Mesenteric fat pad (tissue), 1 donor: Measurements from ENCODE around the gene PSPH. TPM values are rescaled to one million over a fixed set of nuclear protein-coding genes. Genes with fewer than 3 reads are reported as not detected.
"Not testable (repeated sequence)": the region's sequence is repeated elsewhere in the genome, so short reads cannot be mapped to it uniquely, and the experiment has no call there.

ENCODE experiments used
- DNase-seq: peaks from one replicate; pipeline ENCODE4 v3.0.0-alpha.2; 2020; ENCODE audit warnings: low spot score
- total RNA-seq: library from RNA; stranded (reverse); fragmentation: NEBNext Ultra II Directional; extraction: Animal tissue kit (Norgen Biotek cat#: 25700); gene quantifications from one replicate; pipeline ENCODE4 v1.2.1, GENCODE V29; 2021
- donor health status: DM: yes; HTN: yes; CAD: no.

The PSPH gene
- total RNA-seq, 1 donor from 2014 or later, result 7.5 TPM

GRCh38 chr7:56063500-56063881 lies 12.2 kb upstream of the PSPH start:
- DNase-seq, result no peak

GRCh38 chr7:56062382-56062781 lies 11.1 kb upstream of the PSPH start:
- no peak for DNase-seq

GRCh38 chr7:56053993-56054392 lies 2.7 kb upstream of the PSPH start:
- no peak for DNase-seq

- peak; percentile 35 for DNase-seq
These were observed 2.1 kb upstream of the PSPH start for GRCh38 chr7:56053379-56053778.

GRCh38 chr7:56051053-56051338 lies 248 bp downstream of the PSPH start:
- no peak for DNase-seq

GRCh38 chr7:56048763-56049162 lies 2.5 kb downstream of the PSPH start:
- DNase-seq, result peak; percentile 47

GRCh38 chr7:56048245-56048644 lies 3.0 kb downstream of the PSPH start:
- no peak for DNase-seq

GRCh38 chr7:56047446-56048116 lies 3.7 kb downstream of the PSPH start:
- peak; percentile 43 for DNase-seq

GRCh38 chr7:56046721-56047445 lies 4.4 kb downstream of the PSPH start:
- DNase-seq, result no peak

- not testable (repeated sequence) for DNase-seq
These were observed 5.5 kb downstream of the PSPH start for GRCh38 chr7:56045758-56046157.

- DNase-seq, result peak; percentile 9
These were observed 10.5 kb downstream of the PSPH start for GRCh38 chr7:56040730-56041129.

GRCh38 chr7:56033671-56034432 lies 17.4 kb downstream of the PSPH start:
- DNase-seq, result no peak

GRCh38 chr7:56032578-56032977 lies 18.7 kb downstream of the PSPH start:
- not testable (repeated sequence) for DNase-seq

GRCh38 chr7:56031556-56031955 lies 19.7 kb downstream of the PSPH start:
- not testable (repeated sequence) for DNase-seq

GRCh38 chr7:56030340-56030739 lies 20.9 kb downstream of the PSPH start:
- no peak for DNase-seq

- no peak for DNase-seq
These were observed 22.2 kb downstream of the PSPH start for GRCh38 chr7:56028942-56029630.

GRCh38 chr7:56026538-56026937 lies 24.7 kb downstream of the PSPH start:
- DNase-seq, result no peak

- no peak for DNase-seq
These were observed 27.7 kb downstream of the PSPH start for GRCh38 chr7:56023500-56023899.

- no peak for DNase-seq
These were observed 31.7 kb downstream of the PSPH start for GRCh38 chr7:56019501-56019900.

GRCh38 chr7:56017015-56017414 lies 34.2 kb downstream of the PSPH start:
- DNase-seq, result not testable (repeated sequence)

- DNase-seq, result no peak
These were observed 41.5 kb downstream of the PSPH start for GRCh38 chr7:56009695-56010094.

GRCh38 chr7:56007891-56008290 lies 43.4 kb downstream of the PSPH start:
- DNase-seq, result no peak
